ENCODE measurements around the gene TMEM135.

TMEM135 gene

GRCh38 chr11:87355596-87355995, 317.9 kb downstream of the TMEM135 start:
- no peak for TF ChIP-seq CTCF (IDR thresholded peaks at IDR 0.05; ENCODE audit: low read depth, low read length)
- no peak overlapping the region for H3K4me3 ChIP-seq (ENCODE audit: low read depth, low read length)

- H3K4me3 ChIP-seq (ENCODE audit: low read depth, low read length) = no peak overlapping the region
- TF ChIP-seq CTCF (IDR thresholded peaks at IDR 0.05; ENCODE audit: low read depth, low read length) = no peak
Measured at GRCh38 chr11:87356428-87356827, 318.7 kb downstream of the TMEM135 start.

- TF ChIP-seq CTCF (IDR thresholded peaks at IDR 0.05; ENCODE audit: low read depth, low read length) = no peak
- H3K4me3 ChIP-seq (ENCODE audit: low read depth, low read length) = no peak overlapping the region
Measured at GRCh38 chr11:87358461-87358860, 320.7 kb downstream of the TMEM135 start.

GRCh38 chr11:87359401-87359800, 321.7 kb downstream of the TMEM135 start:
- H3K4me3 ChIP-seq (ENCODE audit: low read depth, low read length) = no peak overlapping the region
- TF ChIP-seq CTCF (IDR thresholded peaks at IDR 0.05; ENCODE audit: low read depth, low read length) = no peak

GRCh38 chr11:87361891-87362290, 324.2 kb downstream of the TMEM135 start:
- no peak overlapping the region for H3K4me3 ChIP-seq (ENCODE audit: low read depth, low read length)
- no peak for TF ChIP-seq CTCF (IDR thresholded peaks at IDR 0.05; ENCODE audit: low read depth, low read length)

- TF ChIP-seq CTCF (IDR thresholded peaks at IDR 0.05; ENCODE audit: low read depth, low read length) = no peak
- no peak overlapping the region for H3K4me3 ChIP-seq (ENCODE audit: low read depth, low read length)
Measured at GRCh38 chr11:87366346-87366745, 328.6 kb downstream of the TMEM135 start.

- no peak for TF ChIP-seq CTCF (IDR thresholded peaks at IDR 0.05; ENCODE audit: low read depth, low read length)
Measured at GRCh38 chr11:87366763-87367405, 329.1 kb downstream of the TMEM135 start.

More at GRCh38 chr11:87366763-87367405, 329.1 kb downstream of the TMEM135 start:
- H3K4me3 ChIP-seq (ENCODE audit: low read depth, low read length) = no peak overlapping the region

Measured in WI38 (cell line).